ENCODE data around the gene PTGR3. TPM values are rescaled to one million over a fixed set of nuclear protein-coding genes. Genes with fewer than 3 reads are reported as not detected.

The PTGR3 gene
- total RNA-seq, 2 experiments from 2014 or later, result 1.8 to 14.9 TPM

- ChIA-PET POLR2A (interaction anchor here (1.1 kb wide), 1 partner anchor 12 kb away, joined by 3 read pairs; no protein-coding TSS in a partner anchor), CTCF (ENCODE audit: unreplicated experiment) (no interaction called here)
- no peak overlapping the region for H3K4me3 ChIP-seq (ENCODE audit: low read depth, low read length, poor library complexity, severe bottlenecking)
- no TSS peak for BruUV-seq (replicated peaks)
- H3K27ac ChIP-seq (ENCODE audit: low read depth, low read length, poor library complexity, severe bottlenecking), result no peak overlapping the region
- no peaks in the 10 kb centered on the region for H3K9me3 ChIP-seq (ENCODE audit: low read length)
- H4K20me1 ChIP-seq (ENCODE audit: insufficient read depth, low read length), result no peaks in the 10 kb centered on the region
- no peak overlapping the region for H2AFZ ChIP-seq (ENCODE audit: low read length)
- TF ChIP-seq EZH2phosphoT487 (IDR thresholded peaks at IDR 0.05; ENCODE audit: borderline replicate concordance, low read depth, low read length), result no peak
- TF ChIP-seq CTCF (conservative IDR thresholded peaks at IDR 0.05; ENCODE audit: low read length), result no peak
- no peak for DNase-seq (ENCODE audit: low spot score)
- H3K36me3 ChIP-seq (ENCODE audit: insufficient read depth, low read length), result no peaks in the 10 kb centered on the region
- intact Hi-C loops (cut with micrococcal nuclease; ENCODE audit: unreplicated experiment), result no loop called here
- no peaks in the 10 kb centered on the region for H3K4me1 ChIP-seq (ENCODE audit: insufficient read depth, low read length, poor library complexity, severe bottlenecking)
- H3K79me2 ChIP-seq (ENCODE audit: insufficient read depth, low read depth, low read length), result no peaks in the 10 kb centered on the region
- no peak overlapping the region for H3K4me2 ChIP-seq (ENCODE audit: low read length)
- H3K9me2 ChIP-seq (ENCODE audit: insufficient read depth, low read length), result no peaks in the 10 kb centered on the region
These were observed 23.5 kb downstream of the PTGR3 start for GRCh38 chr18:75185460-75185859.

- BruUV-seq (replicated peaks), result no TSS peak
- Histone ChIP-seq H4K20me1 (ENCODE audit: insufficient read depth, low read length) (no peaks in the 10 kb centered on the region), H3K4me3 (ENCODE audit: low read depth, low read length, poor library complexity, severe bottlenecking) (no peak overlapping the region), H3K27ac (ENCODE audit: low read depth, low read length, poor library complexity, severe bottlenecking) (no peak overlapping the region), H3K79me2 (ENCODE audit: insufficient read depth, low read depth, low read length) (no peaks in the 10 kb centered on the region), H3K9me3 (ENCODE audit: low read length) (no peaks in the 10 kb centered on the region), H3K36me3 (ENCODE audit: insufficient read depth, low read length) (no peaks in the 10 kb centered on the region), H2AFZ (ENCODE audit: low read length) (no peak overlapping the region), H3K9me2 (ENCODE audit: insufficient read depth, low read length) (no peaks in the 10 kb centered on the region), H3K4me2 (ENCODE audit: low read length) (no peak overlapping the region), H3K4me1 (ENCODE audit: insufficient read depth, low read length, poor library complexity, severe bottlenecking) (no peaks in the 10 kb centered on the region)
- intact Hi-C loops (cut with micrococcal nuclease; ENCODE audit: unreplicated experiment), result no loop called here
- DNase-seq (ENCODE audit: low spot score), result no peak
- no peak for TF ChIP-seq EZH2phosphoT487 (IDR thresholded peaks at IDR 0.05; ENCODE audit: borderline replicate concordance, low read depth, low read length)
- TF ChIP-seq CTCF (conservative IDR thresholded peaks at IDR 0.05; ENCODE audit: low read length), result no peak
- ChIA-PET CTCF (ENCODE audit: unreplicated experiment) (no interaction called here), POLR2A (no interaction called here)
These were observed 24.9 kb downstream of the PTGR3 start for GRCh38 chr18:75183973-75184493.

- no peak overlapping the region for H3K4me2 ChIP-seq (ENCODE audit: low read length)
- CTCF ChIA-PET (ENCODE audit: unreplicated experiment), result no interaction called here
These were observed 25.4 kb downstream of the PTGR3 start for GRCh38 chr18:75183524-75183923.

More at GRCh38 chr18:75183524-75183923, 25.4 kb downstream of the PTGR3 start:
- Histone ChIP-seq H3K4me1 (ENCODE audit: insufficient read depth, low read length, poor library complexity, severe bottlenecking) (no peaks in the 10 kb centered on the region), H2AFZ (ENCODE audit: low read length) (no peak overlapping the region), H3K79me2 (ENCODE audit: insufficient read depth, low read depth, low read length) (no peaks in the 10 kb centered on the region), H3K27ac (ENCODE audit: low read depth, low read length, poor library complexity, severe bottlenecking) (no peak overlapping the region), H3K9me3 (ENCODE audit: low read length) (no peaks in the 10 kb centered on the region), H3K9me2 (ENCODE audit: insufficient read depth, low read length) (no peaks in the 10 kb centered on the region), H4K20me1 (ENCODE audit: insufficient read depth, low read length) (no peaks in the 10 kb centered on the region), H3K4me3 (ENCODE audit: low read depth, low read length, poor library complexity, severe bottlenecking) (no peak overlapping the region), H3K36me3 (ENCODE audit: insufficient read depth, low read length) (no peaks in the 10 kb centered on the region)
- intact Hi-C loops (cut with micrococcal nuclease; ENCODE audit: unreplicated experiment), result no loop called here
- BruUV-seq (replicated peaks), result no TSS peak
- POLR2A ChIA-PET, result no interaction called here
- TF ChIP-seq CTCF (conservative IDR thresholded peaks at IDR 0.05; ENCODE audit: low read length) (no peak), EZH2phosphoT487 (IDR thresholded peaks at IDR 0.05; ENCODE audit: borderline replicate concordance, low read depth, low read length) (no peak)
- no peak for DNase-seq (ENCODE audit: low spot score)

Measured in OCI-LY7 (cell line).